Dermis microvascular lymphatic vessel endothelial cell (primary cell): ENCODE measurements around the gene MTMR3. TPM values are rescaled to one million over a fixed set of nuclear protein-coding genes. Genes with fewer than 3 reads are reported as not detected.

Experiments used
- DNase-seq, 2 donors: peaks; one replicate each; pipeline versions ENCODE4 v3.0.0 to v3.0.0-alpha.2; 2010; ENCODE audit warnings: low read depth in 2 of 2
- total RNA-seq: library from RNA; depleted of rRNA; stranded (reverse); fragments of >200 nt; gene quantifications from 2 replicates; pipeline ENCODE4 v1.2.1, GENCODE V29; 2014

The MTMR3 gene
- total RNA-seq, 1 donor from 2014 or later, result 22.0 TPM

- no peak for DNase-seq
Measured at GRCh38 chr22:30000566-30000965, 117.6 kb downstream of the MTMR3 start.

DNA sequence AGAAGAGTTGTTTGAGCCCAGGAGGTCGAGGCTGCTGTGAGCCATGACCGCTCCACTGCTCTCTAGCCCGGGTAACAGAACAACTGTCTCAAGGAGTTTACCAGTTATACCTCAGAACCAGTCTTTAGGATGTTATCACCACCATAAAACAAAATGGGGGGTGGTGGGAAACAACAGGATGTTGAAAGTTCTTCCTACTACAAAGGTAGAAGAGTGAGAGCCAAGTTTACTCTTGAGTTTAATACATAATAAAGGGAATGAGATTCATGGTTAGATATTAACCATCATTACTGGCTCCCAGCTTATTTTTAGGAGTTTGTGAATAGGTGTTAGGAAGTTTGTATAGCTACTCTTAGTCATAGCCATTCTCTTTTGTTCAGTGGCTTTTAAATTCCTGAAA, 118.5 kb downstream of the MTMR3 start:
- DNase-seq, result no peak

DNA sequence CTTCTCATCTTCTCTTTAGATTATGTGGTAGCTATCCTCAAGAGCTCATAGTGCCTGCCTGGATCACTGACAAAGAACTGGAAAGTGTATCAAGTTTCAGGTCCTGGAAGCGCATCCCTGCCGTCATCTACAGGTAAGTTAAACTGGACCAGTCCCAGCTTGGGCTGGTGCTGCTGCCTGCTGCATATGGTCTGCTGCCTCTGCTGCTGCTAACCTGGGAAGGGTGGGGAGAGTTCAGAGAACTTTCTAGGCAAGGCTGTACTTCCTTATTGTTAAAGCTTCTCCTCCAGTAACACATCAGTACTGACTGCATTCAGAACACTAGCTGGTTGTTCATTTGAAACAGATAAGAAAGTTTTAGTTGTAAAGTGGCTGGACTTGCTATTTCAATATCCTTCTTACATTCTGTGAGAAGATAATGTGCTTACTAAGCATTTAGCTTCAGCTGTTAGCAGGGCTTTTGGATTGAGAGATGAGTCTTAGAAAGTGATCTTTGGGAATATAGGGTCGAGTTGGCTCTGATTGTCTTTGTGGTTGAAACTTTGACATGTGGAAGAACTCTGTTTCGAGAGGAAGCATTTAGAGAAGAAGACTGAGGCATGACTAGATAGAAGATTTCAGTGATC, 120.0 kb downstream of the MTMR3 start:
- no peak for DNase-seq

DNA sequence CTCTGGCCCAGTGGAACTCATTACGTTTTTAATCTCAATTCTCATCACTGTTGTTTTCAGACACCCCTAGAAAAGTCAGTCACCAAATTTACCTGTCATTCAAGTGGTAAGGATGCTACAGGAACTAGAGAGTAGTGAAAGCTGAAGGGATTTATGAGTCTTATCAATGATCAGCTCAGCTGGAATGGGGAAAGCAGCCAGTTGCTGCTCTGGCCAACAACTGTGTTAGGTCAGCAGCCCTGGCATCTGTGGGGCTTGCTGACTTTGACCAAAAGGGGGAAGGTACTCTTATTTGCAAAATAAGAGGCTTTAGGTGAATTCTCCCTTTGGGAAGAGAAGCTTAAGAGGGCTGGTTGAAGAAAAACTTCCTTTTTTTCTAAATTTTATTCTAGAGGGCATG, 121.1 kb downstream of the MTMR3 start:
- DNase-seq, result no peak

DNA sequence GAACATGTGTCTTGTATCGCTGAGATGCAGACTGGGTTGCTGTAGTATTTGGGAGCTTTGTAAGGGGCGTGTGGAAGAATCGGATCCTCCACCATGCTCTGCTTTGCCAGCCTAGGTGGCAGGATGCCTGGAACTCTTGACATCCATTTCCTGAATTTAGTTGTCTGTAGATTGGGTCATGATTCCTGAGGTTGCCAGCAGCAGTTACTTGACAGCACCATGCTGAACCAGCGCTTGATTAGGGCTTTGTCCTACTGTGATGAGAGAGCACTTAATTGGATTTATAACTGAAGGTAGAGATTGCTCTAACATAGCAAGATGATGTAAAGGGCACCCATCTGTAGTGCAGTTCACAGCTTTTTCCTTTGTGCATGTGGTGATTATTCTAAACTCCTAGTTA, 121.7 kb downstream of the MTMR3 start:
- peak in 1 of 2 donors; percentile 17 for DNase-seq

- peak; percentile 50 to 70 for DNase-seq
Measured at GRCh38 chr22:30005213-30005857, 122.4 kb downstream of the MTMR3 start.

- DNase-seq, result no peak
Measured at GRCh38 chr22:30007361-30007760, 124.4 kb downstream of the MTMR3 start.

GRCh38 chr22:30008401-30008800, 125.4 kb downstream of the MTMR3 start:
- no peak for DNase-seq

- no peak for DNase-seq
Measured at GRCh38 chr22:30009478-30009877, 126.5 kb downstream of the MTMR3 start.

GRCh38 chr22:30010789-30011405, 127.9 kb downstream of the MTMR3 start:
- no peak for DNase-seq

DNA sequence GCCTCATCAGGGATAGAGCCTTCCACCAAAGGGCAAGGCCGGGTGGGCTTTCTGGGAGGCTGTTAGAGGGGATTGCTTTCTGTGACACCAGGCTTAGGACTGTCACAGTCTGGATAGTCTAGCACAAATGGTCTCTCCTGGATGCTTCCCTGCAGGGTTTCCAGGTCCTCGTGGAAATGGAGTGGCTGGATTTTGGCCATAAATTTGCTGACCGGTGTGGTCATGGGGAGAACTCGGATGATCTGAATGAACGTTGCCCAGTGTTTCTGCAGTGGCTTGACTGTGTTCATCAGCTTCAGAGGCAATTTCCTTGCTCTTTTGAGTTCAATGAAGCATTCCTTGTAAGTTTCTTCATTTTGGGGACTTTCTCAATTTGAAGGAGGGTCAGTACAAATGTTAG, 130.2 kb downstream of the MTMR3 start:
- DNase-seq, result no peak

DNA sequence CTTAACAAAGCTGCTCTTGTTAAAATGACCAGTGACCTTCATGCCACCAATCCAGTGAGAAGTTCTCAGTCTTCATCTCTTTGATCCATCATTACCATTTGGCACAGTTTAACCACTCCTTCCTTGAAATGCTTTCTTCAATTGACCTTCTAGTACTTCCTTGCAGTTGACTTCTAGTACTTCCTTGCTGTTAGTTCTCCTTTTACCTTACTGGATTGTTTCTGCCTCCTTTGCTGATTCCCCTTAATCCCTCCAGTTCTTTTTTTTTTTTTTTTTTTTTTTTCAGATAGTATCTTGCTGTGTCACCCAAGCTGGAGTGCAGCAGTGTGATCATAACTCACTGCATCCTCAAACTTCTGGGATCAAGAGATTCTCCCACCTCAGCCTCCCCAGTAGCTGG, 131.3 kb downstream of the MTMR3 start:
- DNase-seq, result no peak

GRCh38 chr22:30015229-30015797, 132.3 kb downstream of the MTMR3 start:
- DNase-seq, result no peak

- DNase-seq, result no peak
Measured at GRCh38 chr22:30015846-30016245, 132.9 kb downstream of the MTMR3 start.

GRCh38 chr22:30016596-30016995, 133.6 kb downstream of the MTMR3 start:
- DNase-seq, result no peak

DNA sequence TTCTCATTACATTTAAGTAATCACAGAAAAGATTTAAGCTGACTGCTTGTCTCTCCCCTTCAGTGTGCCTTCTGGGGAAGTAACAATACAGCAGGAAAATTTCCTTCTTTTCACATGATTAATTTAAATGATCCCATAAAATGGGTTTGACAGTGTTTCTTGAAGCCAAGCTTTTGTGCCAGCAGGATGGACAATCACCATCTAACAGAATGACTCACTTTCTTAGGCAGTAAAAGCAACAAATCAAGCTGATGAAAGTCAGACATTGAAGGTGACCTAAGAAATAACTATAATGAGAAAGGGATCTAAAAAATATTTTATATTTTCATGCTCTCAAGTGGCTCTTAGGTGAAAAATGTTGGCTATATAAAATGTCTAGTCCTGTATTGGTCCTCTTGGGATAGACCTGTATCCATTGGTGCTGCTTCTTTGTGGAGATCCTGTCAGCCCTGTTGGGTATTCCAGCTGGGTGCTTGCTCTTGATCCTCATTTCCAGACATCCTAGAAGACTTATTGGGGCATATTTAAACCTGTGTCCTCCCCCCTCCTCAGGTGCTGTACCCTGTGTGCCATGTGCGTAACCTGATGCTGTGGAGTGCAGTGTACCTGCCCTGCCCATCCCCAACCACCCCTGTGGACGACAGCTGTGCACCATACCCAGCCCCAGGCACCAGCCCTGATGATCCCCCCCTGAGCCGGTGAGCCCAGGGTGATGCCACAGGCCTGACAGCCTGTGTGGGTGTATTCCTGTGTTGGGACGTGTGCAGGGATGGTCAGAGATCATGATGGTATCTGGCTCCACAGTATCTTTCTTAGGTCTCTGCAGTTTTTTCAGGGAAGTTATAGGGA, 134.6 kb downstream of the MTMR3 start:
- DNase-seq, result peak in 1 of 2 donors; percentile 39

DNA sequence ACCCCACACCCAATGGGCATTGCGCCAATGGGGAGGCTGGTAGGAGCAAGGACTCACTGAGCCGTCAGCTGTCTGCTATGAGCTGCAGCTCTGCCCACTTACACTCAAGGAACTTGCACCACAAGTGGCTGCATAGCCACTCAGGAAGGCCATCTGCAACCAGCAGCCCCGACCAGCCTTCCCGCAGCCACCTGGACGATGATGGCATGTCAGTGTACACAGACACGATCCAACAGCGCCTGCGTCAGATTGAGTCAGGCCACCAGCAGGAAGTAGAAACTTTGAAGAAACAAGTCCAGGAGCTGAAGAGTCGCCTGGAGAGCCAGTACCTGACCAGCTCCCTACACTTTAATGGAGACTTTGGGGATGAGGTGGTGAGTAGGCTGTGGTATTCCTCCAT, 137.5 kb downstream of the MTMR3 start:
- DNase-seq, result no peak

DNA sequence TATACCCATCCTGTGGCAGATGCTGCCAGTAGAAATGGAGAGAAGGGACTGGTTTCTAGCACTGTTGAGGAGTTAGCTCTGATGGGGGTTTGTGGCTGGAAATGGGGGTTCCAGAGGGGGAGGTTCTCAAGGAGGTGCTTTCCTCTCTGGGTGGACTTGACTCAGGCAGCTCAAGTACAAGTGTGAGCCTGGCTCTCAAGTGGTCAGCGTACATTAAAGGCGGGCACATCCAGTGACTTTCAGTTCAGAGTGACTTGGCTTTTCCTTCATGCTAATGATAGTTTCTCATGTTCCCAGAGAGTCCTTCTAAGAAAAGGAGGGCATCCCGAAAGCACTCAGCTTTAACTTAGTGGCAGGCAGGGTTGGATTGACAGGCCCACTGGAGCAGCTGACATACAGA, 138.4 kb downstream of the MTMR3 start:
- no peak for DNase-seq

DNA sequence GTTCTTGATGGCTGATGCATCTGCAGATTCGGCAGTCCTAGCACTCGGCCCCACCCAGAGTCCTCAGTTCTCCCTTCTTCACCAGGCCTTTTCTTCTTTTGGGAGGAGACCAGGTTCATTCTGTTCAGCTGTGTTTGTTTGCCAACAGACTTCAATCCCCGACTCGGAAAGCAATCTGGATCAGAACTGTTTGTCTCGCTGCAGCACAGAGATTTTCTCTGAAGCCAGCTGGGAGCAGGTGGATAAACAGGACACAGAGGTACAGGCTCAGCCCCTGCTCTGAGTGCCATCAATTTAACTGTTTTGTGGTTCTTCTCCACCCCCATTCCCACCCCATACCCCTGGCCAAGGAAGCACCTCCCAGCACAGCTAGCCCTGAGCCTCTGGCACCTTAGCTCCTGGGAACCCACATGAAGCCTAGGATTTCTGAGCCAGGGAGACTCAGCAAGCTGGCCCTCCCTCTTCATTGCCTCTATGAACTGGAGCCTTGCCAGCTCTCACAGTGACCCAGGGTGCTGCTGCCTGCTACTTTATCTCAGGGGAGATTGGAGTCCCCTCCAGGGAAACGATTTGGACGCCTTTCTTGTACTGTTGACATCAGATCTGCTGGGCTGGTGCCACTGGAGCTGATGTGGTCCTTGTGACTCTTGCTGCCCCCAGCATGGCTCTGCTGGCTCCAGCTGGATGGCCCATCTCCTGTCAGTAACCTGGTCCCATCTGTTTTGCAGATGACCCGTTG, 139.1 kb downstream of the MTMR3 start:
- no peak for DNase-seq

GRCh38 chr22:30023099-30023660, 140.2 kb downstream of the MTMR3 start:
- DNase-seq, result no peak

- DNase-seq, result no peak
Measured at GRCh38 chr22:30024231-30024630, 141.3 kb downstream of the MTMR3 start.
